HL-60 (cell line): ENCODE results near the gene NHSL2.

Experiments
- CTCF ChIP-seq: IDR thresholded peaks from one replicate; pipeline ENCODE4 v1.5.1; 2011; ENCODE audit warnings: low read length, control low read depth, inconsistent platforms; ENCODE audit not compliant: insufficient read depth
- POLR2AphosphoS5 ChIP-seq: IDR thresholded peaks from 2 replicates; pipeline ENCODE4 v1.6.1; 2012; ENCODE audit warnings: low read depth
- SPI1 ChIP-seq: IDR thresholded peaks from 2 replicates; pipeline ENCODE4 v1.6.1; 2012; ENCODE audit warnings: low read depth, mild to moderate bottlenecking, borderline replicate concordance
- TF ChIP-seq, protein P1 (sequence below): IDR thresholded peaks from 2 replicates; pipeline ENCODE4 v1.6.1; 2012; ENCODE audit warnings: low read depth; ENCODE audit not compliant: insufficient replicate concordance

GRCh38 chrX:72050011-72050410 lies 139.4 kb downstream of the NHSL2 start:
- TF ChIP-seq CTCF (no peak), SPI1 (no peak), POLR2AphosphoS5 (no peak)
- TF ChIP-seq, protein P1, sequence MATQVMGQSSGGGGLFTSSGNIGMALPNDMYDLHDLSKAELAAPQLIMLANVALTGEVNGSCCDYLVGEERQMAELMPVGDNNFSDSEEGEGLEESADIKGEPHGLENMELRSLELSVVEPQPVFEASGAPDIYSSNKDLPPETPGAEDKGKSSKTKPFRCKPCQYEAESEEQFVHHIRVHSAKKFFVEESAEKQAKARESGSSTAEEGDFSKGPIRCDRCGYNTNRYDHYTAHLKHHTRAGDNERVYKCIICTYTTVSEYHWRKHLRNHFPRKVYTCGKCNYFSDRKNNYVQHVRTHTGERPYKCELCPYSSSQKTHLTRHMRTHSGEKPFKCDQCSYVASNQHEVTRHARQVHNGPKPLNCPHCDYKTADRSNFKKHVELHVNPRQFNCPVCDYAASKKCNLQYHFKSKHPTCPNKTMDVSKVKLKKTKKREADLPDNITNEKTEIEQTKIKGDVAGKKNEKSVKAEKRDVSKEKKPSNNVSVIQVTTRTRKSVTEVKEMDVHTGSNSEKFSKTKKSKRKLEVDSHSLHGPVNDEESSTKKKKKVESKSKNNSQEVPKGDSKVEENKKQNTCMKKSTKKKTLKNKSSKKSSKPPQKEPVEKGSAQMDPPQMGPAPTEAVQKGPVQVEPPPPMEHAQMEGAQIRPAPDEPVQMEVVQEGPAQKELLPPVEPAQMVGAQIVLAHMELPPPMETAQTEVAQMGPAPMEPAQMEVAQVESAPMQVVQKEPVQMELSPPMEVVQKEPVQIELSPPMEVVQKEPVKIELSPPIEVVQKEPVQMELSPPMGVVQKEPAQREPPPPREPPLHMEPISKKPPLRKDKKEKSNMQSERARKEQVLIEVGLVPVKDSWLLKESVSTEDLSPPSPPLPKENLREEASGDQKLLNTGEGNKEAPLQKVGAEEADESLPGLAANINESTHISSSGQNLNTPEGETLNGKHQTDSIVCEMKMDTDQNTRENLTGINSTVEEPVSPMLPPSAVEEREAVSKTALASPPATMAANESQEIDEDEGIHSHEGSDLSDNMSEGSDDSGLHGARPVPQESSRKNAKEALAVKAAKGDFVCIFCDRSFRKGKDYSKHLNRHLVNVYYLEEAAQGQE = no peak
